Tibial nerve (tissue), 4 donors: ENCODE measurements around the gene PNPLA5. TPM values are rescaled to one million over a fixed set of nuclear protein-coding genes. Genes with fewer than 3 reads are reported as not detected.

Experiments used
- DNase-seq, 2 donors: peaks; one replicate each; pipeline ENCODE4 v3.0.0-alpha.2; 2019; ENCODE audit warnings: low spot score in 2 of 2
- H3K27ac ChIP-seq, 4 donors: fragments of 200-600 bp; sonication (generic) in 3 of 4; one replicate each; pipeline ENCODE4 v1.5.1; 2017 to 2019; ENCODE audit warnings: mild to moderate bottlenecking in 1 of 4
- H3K27me3 ChIP-seq, 2 donors: fragments of 200-600 bp; sonication (generic) in 1 of 2; one replicate each; pipeline versions ENCODE4 v1.5.1 to v1.6.0; 2017 to 2019
- H3K36me3 ChIP-seq, 3 donors: fragments of 200-600 bp; sonication (generic); one replicate each; pipeline ENCODE4 v1.5.1; 2018 to 2019
- H3K4me1 ChIP-seq, 4 donors: fragments of 200-600 bp; sonication (generic) in 3 of 4; one replicate each; pipeline ENCODE4 v1.5.1; 2017 to 2019
- H3K4me3 ChIP-seq, 4 donors: fragments of 200-600 bp; sonication (generic) in 3 of 4; one replicate each; pipeline ENCODE4 v1.5.1; 2017 to 2019; ENCODE audit warnings: mild to moderate bottlenecking in 1 of 4, moderate library complexity in 1 of 4
- H3K9me3 ChIP-seq, 4 donors: fragments of 200-600 bp; sonication (generic) in 3 of 4; one replicate each; pipeline ENCODE4 v1.5.1; 2017 to 2019
- EP300 ChIP-seq, 2 donors: sonication (generic); formaldehyde crosslinking; IDR thresholded peaks; one replicate each; pipeline ENCODE4 v1.6.1; 2017; ENCODE audit warnings: antibody characterized with exemption in 2 of 2, mild to moderate bottlenecking in 1 of 2
- POLR2A ChIP-seq, 2 donors: fragments of 450-650 bp; IDR thresholded peaks; one replicate each; pipeline ENCODE4 v1.6.1; 2017; ENCODE audit warnings: antibody characterized with exemption in 2 of 2, mild to moderate bottlenecking in 2 of 2, moderate library complexity in 2 of 2
- WGBS, 2 donors: methylation state at CpG; one replicate each; pipeline ENCODE4 v1.1.5; 2018; 5-methylcytosine and 5-hydroxymethylcytosine counted together
- total RNA-seq, 4 donors: library from RNA; depleted of rRNA; stranded (reverse); fragments of >200 nt; gene quantifications; one replicate each; pipeline ENCODE4 v1.1.0, GENCODE V29; 2016
- TF ChIP-seq, protein P1 (sequence below), 5 experiments: fragments of 200-600 bp in 3 of 5; fragments of 450-650 bp in 2 of 5; sonication (generic) in 3 of 5; IDR thresholded peaks; one replicate each; pipeline ENCODE4 v1.5.1; 2016 to 2019; ENCODE audit warnings: antibody characterized with exemption in 5 of 5, mild to moderate bottlenecking in 3 of 5, moderate library complexity in 2 of 5

Gene PNPLA5
- total RNA-seq, 4 donors from 2014 or later = not detected

GRCh38 chr22:43923191-43923590 is 31.4 kb upstream of the PNPLA5 start:
- H3K9me3 ChIP-seq = peaks cover 0 to 6% (median 0%) of the 10 kb centered on the region in 4 donors

GRCh38 chr22:43922123-43922522 is 30.3 kb upstream of the PNPLA5 start:
- WGBS, 2 donors = 67 to 82% methylated on average over 1 to 3 of the region's 3 CpGs
- H3K4me3 ChIP-seq = no peak overlapping the region
- no peak for DNase-seq
- no peak overlapping the region for H3K27ac ChIP-seq
- H3K36me3 ChIP-seq = no peaks in the 10 kb centered on the region
- peaks cover 0 to 6% (median 0%) of the 10 kb centered on the region in 4 donors for H3K9me3 ChIP-seq
- no peak for TF ChIP-seq EP300 (IDR thresholded peaks at IDR 0.05)
- TF ChIP-seq, protein P1, sequence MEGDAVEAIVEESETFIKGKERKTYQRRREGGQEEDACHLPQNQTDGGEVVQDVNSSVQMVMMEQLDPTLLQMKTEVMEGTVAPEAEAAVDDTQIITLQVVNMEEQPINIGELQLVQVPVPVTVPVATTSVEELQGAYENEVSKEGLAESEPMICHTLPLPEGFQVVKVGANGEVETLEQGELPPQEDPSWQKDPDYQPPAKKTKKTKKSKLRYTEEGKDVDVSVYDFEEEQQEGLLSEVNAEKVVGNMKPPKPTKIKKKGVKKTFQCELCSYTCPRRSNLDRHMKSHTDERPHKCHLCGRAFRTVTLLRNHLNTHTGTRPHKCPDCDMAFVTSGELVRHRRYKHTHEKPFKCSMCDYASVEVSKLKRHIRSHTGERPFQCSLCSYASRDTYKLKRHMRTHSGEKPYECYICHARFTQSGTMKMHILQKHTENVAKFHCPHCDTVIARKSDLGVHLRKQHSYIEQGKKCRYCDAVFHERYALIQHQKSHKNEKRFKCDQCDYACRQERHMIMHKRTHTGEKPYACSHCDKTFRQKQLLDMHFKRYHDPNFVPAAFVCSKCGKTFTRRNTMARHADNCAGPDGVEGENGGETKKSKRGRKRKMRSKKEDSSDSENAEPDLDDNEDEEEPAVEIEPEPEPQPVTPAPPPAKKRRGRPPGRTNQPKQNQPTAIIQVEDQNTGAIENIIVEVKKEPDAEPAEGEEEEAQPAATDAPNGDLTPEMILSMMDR (IDR thresholded peaks at IDR 0.05) = no peak
- peaks cover 0 to 16% (median 5%) of the 10 kb centered on the region in 4 donors for H3K4me1 ChIP-seq
- H3K27me3 ChIP-seq = peaks cover 0 to 31% of the 10 kb centered on the region in 2 donors

More at GRCh38 chr22:43923191-43923590, 31.4 kb upstream of the PNPLA5 start:
- WGBS, 2 donors = 1 to 2% methylated on average over 10 to 13 of the region's 13 CpGs
- Histone ChIP-seq H3K27ac (no peak overlapping the region), H3K27me3 (peaks cover 0 to 31% of the 10 kb centered on the region in 2 donors), H3K4me1 (peaks cover 0 to 16% (median 5%) of the 10 kb centered on the region in 4 donors), H3K36me3 (no peaks in the 10 kb centered on the region), H3K4me3 (peak overlapping the region; percentile 40 to 71 (median 55))
- no peak for DNase-seq
- TF ChIP-seq EP300 (IDR thresholded peaks at IDR 0.05) (no peak), POLR2A (IDR thresholded peaks at IDR 0.05) (no peak)
- TF ChIP-seq, protein P1 (IDR thresholded peaks at IDR 0.05) = no peak

DNA sequence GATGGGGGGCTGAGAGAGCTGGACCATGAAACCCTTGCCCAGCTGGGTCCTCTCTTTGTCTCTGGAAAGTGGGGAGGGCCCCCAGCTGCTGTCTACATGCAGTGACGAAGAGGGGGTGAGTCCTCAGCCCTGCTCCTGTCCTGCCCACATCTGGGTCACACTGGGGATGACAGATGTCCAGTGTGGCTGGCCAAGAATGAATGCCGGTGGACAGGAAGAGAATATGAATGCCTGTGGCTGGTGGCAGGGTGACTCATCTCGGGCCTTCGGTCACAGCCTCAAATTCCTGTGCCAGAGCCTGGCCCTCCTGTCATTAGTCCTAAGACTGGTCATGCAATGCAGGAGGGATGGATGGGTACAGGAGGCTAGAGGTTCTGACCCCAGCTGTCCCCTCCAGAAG is 29.6 kb upstream of the PNPLA5 start:
- Histone ChIP-seq H3K4me1 (peaks cover 0 to 16% (median 5%) of the 10 kb centered on the region in 4 donors), H3K27ac (no peak overlapping the region), H3K4me3 (no peak overlapping the region), H3K36me3 (no peaks in the 10 kb centered on the region), H3K9me3 (peaks cover 0 to 6% (median 0%) of the 10 kb centered on the region in 4 donors), H3K27me3 (peaks cover 0 to 31% of the 10 kb centered on the region in 2 donors)
- 25 to 33% methylated on average over 1 to 3 of the region's 4 CpGs for WGBS, 2 donors
- no peak for TF ChIP-seq POLR2A (IDR thresholded peaks at IDR 0.05)
- TF ChIP-seq, protein P1 (IDR thresholded peaks at IDR 0.05) = no peak
- no peak for TF ChIP-seq EP300 (IDR thresholded peaks at IDR 0.05)
- DNase-seq = no peak

- no peak for DNase-seq
- Histone ChIP-seq H3K4me3 (no peak overlapping the region), H3K36me3 (no peaks in the 10 kb centered on the region), H3K4me1 (peaks cover 0 to 15% (median 5%) of the 10 kb centered on the region in 4 donors), H3K27me3 (peaks cover 0 to 21% of the 10 kb centered on the region in 2 donors), H3K27ac (no peak overlapping the region), H3K9me3 (no peaks in the 10 kb centered on the region)
- 82 to 84% methylated on average over 16 of the region's 16 CpGs for WGBS, 2 donors
- no peak for TF ChIP-seq POLR2A (IDR thresholded peaks at IDR 0.05)
- TF ChIP-seq, protein P1 (IDR thresholded peaks at IDR 0.05) = no peak
Observed at GRCh38 chr22:43919106-43919973, 27.5 kb upstream of the PNPLA5 start.

DNA sequence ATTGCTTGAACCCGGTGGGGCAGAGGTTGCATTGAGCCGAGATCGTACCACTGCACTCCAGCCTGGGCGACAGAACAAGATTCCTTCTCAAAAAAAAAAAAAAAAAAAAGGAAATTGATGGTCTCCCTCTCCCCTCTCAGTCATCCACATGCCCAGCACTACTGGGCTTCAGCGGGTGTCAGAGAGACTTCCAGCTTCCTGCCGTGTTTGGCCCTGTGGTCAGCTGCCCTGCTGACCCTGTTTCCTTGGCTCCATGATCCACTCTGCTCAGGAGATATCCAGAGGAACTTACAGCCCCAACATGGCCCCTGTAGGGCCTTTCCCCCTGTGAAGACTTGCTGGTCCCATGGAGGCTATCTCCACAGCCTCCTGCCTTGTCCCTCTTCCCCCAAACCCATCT is 25.7 kb upstream of the PNPLA5 start:
- Histone ChIP-seq H3K27me3 (peaks cover 0 to 16% of the 10 kb centered on the region in 2 donors), H3K27ac (no peak overlapping the region), H3K9me3 (no peaks in the 10 kb centered on the region), H3K4me1 (no peaks in the 10 kb centered on the region), H3K36me3 (no peaks in the 10 kb centered on the region), H3K4me3 (no peak overlapping the region)
- no peak for DNase-seq
- 68 to 78% methylated on average over 6 of the region's 6 CpGs for WGBS, 2 donors
- TF ChIP-seq, protein P1 (IDR thresholded peaks at IDR 0.05) = no peak
- TF ChIP-seq EP300 (IDR thresholded peaks at IDR 0.05) = no peak
- no peak for TF ChIP-seq POLR2A (IDR thresholded peaks at IDR 0.05)
